ENCODE measurements around the gene CNTLN. TPM values are rescaled to one million over a fixed set of nuclear protein-coding genes. Genes with fewer than 3 reads are reported as not detected.

Gene CNTLN
- total RNA-seq, 1 experiment from 2014 or later: 15.0 TPM

GRCh38 chr9:17204611-17205152 is 69.8 kb downstream of the CNTLN start:
- no peaks in the 10 kb centered on the region for H3K27me3 ChIP-seq (ENCODE audit: insufficient read depth, low read length)
- TF ChIP-seq, protein P1, sequence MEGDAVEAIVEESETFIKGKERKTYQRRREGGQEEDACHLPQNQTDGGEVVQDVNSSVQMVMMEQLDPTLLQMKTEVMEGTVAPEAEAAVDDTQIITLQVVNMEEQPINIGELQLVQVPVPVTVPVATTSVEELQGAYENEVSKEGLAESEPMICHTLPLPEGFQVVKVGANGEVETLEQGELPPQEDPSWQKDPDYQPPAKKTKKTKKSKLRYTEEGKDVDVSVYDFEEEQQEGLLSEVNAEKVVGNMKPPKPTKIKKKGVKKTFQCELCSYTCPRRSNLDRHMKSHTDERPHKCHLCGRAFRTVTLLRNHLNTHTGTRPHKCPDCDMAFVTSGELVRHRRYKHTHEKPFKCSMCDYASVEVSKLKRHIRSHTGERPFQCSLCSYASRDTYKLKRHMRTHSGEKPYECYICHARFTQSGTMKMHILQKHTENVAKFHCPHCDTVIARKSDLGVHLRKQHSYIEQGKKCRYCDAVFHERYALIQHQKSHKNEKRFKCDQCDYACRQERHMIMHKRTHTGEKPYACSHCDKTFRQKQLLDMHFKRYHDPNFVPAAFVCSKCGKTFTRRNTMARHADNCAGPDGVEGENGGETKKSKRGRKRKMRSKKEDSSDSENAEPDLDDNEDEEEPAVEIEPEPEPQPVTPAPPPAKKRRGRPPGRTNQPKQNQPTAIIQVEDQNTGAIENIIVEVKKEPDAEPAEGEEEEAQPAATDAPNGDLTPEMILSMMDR (conservative IDR thresholded peaks at IDR 0.05): no peak
- Mint-ChIP-seq H3K27ac (0 out of 7 replicates have a peak overlapping the region, but pooled peaks of 1 of the 3 experiments have one; percentile 49), H3K9me3 (peaks cover 28 to 29% of the 10 kb centered on the region in 2 experiments), H3K27me3 (ENCODE audit: low read depth) (no peaks in the 10 kb centered on the region), H3K4me1 (peaks cover 14% of the 10 kb centered on the region in 2 experiments), H3K4me3 (no peak overlapping the region), H3K36me3 (ENCODE audit: insufficient read depth in 1 of 3, low read depth in 3 of 3) (peaks cover 7 to 37% (median 11%) of the 10 kb centered on the region in 3 experiments)
- no peaks in the 10 kb centered on the region for H4K20me1 ChIP-seq (ENCODE audit: control insufficient read depth, insufficient read depth, insufficient read length)
- H2BK5ac ChIP-seq (ENCODE audit: insufficient read length, low read length): no peak overlapping the region
- DNase-seq: no peak
- H3K18ac ChIP-seq (ENCODE audit: insufficient read length, low read depth, low read length): no peak overlapping the region
- no peak overlapping the region for H3K56ac ChIP-seq (ENCODE audit: insufficient read length, low read depth, low read length)
- H3K9ac ChIP-seq (ENCODE audit: extremely low read depth, insufficient read length, low read length): no peak overlapping the region
- H3T11ph ChIP-seq (ENCODE audit: low read length): no peak overlapping the region
- no peak overlapping the region for H2BK20ac ChIP-seq (ENCODE audit: low read depth, low read length, poor library complexity, severe bottlenecking)
- H3K23me2 ChIP-seq (ENCODE audit: insufficient read length, low read depth, low read length, poor library complexity, severe bottlenecking): no peaks in the 10 kb centered on the region
- no peak overlapping the region for H2BK12ac ChIP-seq (ENCODE audit: insufficient read length, low read depth, low read length)
- WGBS (ENCODE audit: extremely low coverage, insufficient read length, low lambda C conversion rate): no CpG with 5 or more reads among the region's 8 CpGs
- no peaks in the 10 kb centered on the region; the same call in 1 of the 2 replicates for H3K79me2 ChIP-seq (ENCODE audit: insufficient read depth, low read length)
- H4K91ac ChIP-seq (ENCODE audit: insufficient read length, low read depth, low read length): no peak overlapping the region
- no peak overlapping the region for H2AK5ac ChIP-seq (ENCODE audit: insufficient read length, low read length)
- no peak overlapping the region for H2BK15ac ChIP-seq (ENCODE audit: low read depth, low read length)
- no peak overlapping the region for H3K23ac ChIP-seq (ENCODE audit: insufficient read length, low read depth, low read length)
- H3K9me3 ChIP-seq (ENCODE audit: control insufficient read depth, low read depth, low read length): no peaks in the 10 kb centered on the region
- H3K4ac ChIP-seq (ENCODE audit: low read depth, low read length): no peak overlapping the region
- H4K5ac ChIP-seq (ENCODE audit: insufficient read length, low read depth, low read length): no peak overlapping the region
- H3K79me1 ChIP-seq (ENCODE audit: insufficient read depth, low read depth, low read length, poor library complexity, severe bottlenecking): no peaks in the 10 kb centered on the region
- H3K14ac ChIP-seq (ENCODE audit: insufficient read depth, low read length): no peak overlapping the region
- no peak overlapping the region for H3K4me2 ChIP-seq (ENCODE audit: insufficient read depth, insufficient read length, low read length)
- no peak overlapping the region for H3K27ac ChIP-seq (ENCODE audit: insufficient read length, low read depth, low read length)
- no peaks in the 10 kb centered on the region; the same call in 1 of the 2 replicates for H3K4me1 ChIP-seq (ENCODE audit: insufficient read depth, low read length)
- H2BK120ac ChIP-seq (ENCODE audit: low read depth, low read length, poor library complexity, severe bottlenecking): no peak overlapping the region
- no peak overlapping the region for H4K8ac ChIP-seq (replicated peaks; ENCODE audit: insufficient read length, low read depth, low read length)
- no peak overlapping the region for H2AFZ ChIP-seq (ENCODE audit: low read length)
